Measurements from ENCODE around the gene UIMC1.

UIMC1 gene

GRCh38 chr5:176901260-176902101 is 105.1 kb downstream of the UIMC1 start:
- peak in 1 of 2 donors; percentile 28 for DNase-seq

- DNase-seq, result no peak
Observed at GRCh38 chr5:176900780-176901204, 105.8 kb downstream of the UIMC1 start.

- no peak for DNase-seq
Observed at GRCh38 chr5:176899946-176900779, 106.4 kb downstream of the UIMC1 start.

GRCh38 chr5:176899296-176899891 is 107.2 kb downstream of the UIMC1 start, which contains the start of gene HK3:
Gene HK3, minus strand, starts transcription at chr5:176899346. Its CDS starts 3,187 bp downstream, at chr5:176896159.
- no peak for DNase-seq

- no peak for DNase-seq
Observed at GRCh38 chr5:176897263-176897662, 109.3 kb downstream of the UIMC1 start.

- DNase-seq, result no peak
Observed at GRCh38 chr5:176895831-176896230, 110.7 kb downstream of the UIMC1 start.

- no peak for DNase-seq
Observed at GRCh38 chr5:176894298-176894697, 112.3 kb downstream of the UIMC1 start.

GRCh38 chr5:176892663-176893062 is 113.9 kb downstream of the UIMC1 start:
- no peak for DNase-seq

GRCh38 chr5:176891331-176891958 is 115.1 kb downstream of the UIMC1 start:
- DNase-seq, result no peak

GRCh38 chr5:176890455-176891330 is 115.9 kb downstream of the UIMC1 start:
- DNase-seq, result no peak

- DNase-seq, result no peak
Observed at GRCh38 chr5:176889321-176890280, 117.0 kb downstream of the UIMC1 start.

GRCh38 chr5:176888865-176889165 is 117.8 kb downstream of the UIMC1 start:
- no peak for DNase-seq

GRCh38 chr5:176888016-176888864 is 118.3 kb downstream of the UIMC1 start:
- DNase-seq, result no peak

GRCh38 chr5:176887252-176887849 is 119.2 kb downstream of the UIMC1 start:
- no peak for DNase-seq

- DNase-seq, result no peak
Observed at GRCh38 chr5:176886336-176887251, 120.0 kb downstream of the UIMC1 start.

GRCh38 chr5:176884571-176884890 is 122.0 kb downstream of the UIMC1 start:
- no peak for DNase-seq

- DNase-seq, result no peak
Observed at GRCh38 chr5:176883700-176884570, 122.6 kb downstream of the UIMC1 start.

- DNase-seq, result no peak
Observed at GRCh38 chr5:176882567-176882903, 124.0 kb downstream of the UIMC1 start.
